ENCODE data around the gene SLC6A16.

Gene SLC6A16

GRCh38 chr19:49340865-49341718 is 16.1 kb upstream of the SLC6A16 start:
- peak overlapping the region; percentile 95 for H3K27ac ChIP-seq
- peak overlapping the region; percentile 49 for H3K9ac ChIP-seq (ENCODE audit: insufficient read length)
- H3K4me3 ChIP-seq: peak overlapping the region; percentile 76

GRCh38 chr19:49340069-49340864 is 15.3 kb upstream of the SLC6A16 start:
- H3K27ac ChIP-seq: peak overlapping the region; percentile 95
- peak overlapping the region; percentile 76 for H3K4me3 ChIP-seq
- no peaks in the 10 kb centered on the region for H3K9me3 ChIP-seq (ENCODE audit: low read depth, low read length)
- peak; percentile 44 for DNase-seq (ENCODE audit: low read depth, low spot score)
- H3K36me3 ChIP-seq (ENCODE audit: insufficient read depth, low read length): peaks cover 47% of the 10 kb centered on the region
- peak overlapping the region; percentile 49 for H3K9ac ChIP-seq (ENCODE audit: insufficient read length)
- TF ChIP-seq POLR2AphosphoS5 (IDR thresholded peaks at IDR 0.05; ENCODE audit: borderline replicate concordance, low read depth, low read length) (peak; percentile 68), FOXP2 (optimal IDR thresholded peaks at IDR 0.05; ENCODE audit: control extremely low read depth, extremely low read length, insufficient read depth) (peak; percentile 93), EZH2 (IDR thresholded peaks at IDR 0.05) (no peak)

More at GRCh38 chr19:49340865-49341718, 16.1 kb upstream of the SLC6A16 start:
- DNase-seq (ENCODE audit: low read depth, low spot score): no peak
- TF ChIP-seq EZH2 (IDR thresholded peaks at IDR 0.05): no peak
- TF ChIP-seq POLR2AphosphoS5 (IDR thresholded peaks at IDR 0.05; ENCODE audit: borderline replicate concordance, low read depth, low read length): no peak
- Histone ChIP-seq H3K9me3 (ENCODE audit: low read depth, low read length) (no peaks in the 10 kb centered on the region), H3K36me3 (ENCODE audit: insufficient read depth, low read length) (peaks cover 52% of the 10 kb centered on the region)

GRCh38 chr19:49339301-49340068 is 14.5 kb upstream of the SLC6A16 start:
- Histone ChIP-seq H3K9ac (ENCODE audit: insufficient read length) (peak overlapping the region; percentile 49), H3K27ac (peak overlapping the region; percentile 95)
- DNase-seq (ENCODE audit: low read depth, low spot score): peak; percentile 85

GRCh38 chr19:49338691-49339300 is 13.8 kb upstream of the SLC6A16 start:
- H3K36me3 ChIP-seq (ENCODE audit: insufficient read depth, low read length): peaks cover 32% of the 10 kb centered on the region
- DNase-seq (ENCODE audit: low read depth, low spot score): no peak

More at GRCh38 chr19:49339301-49340068, 14.5 kb upstream of the SLC6A16 start:
- peaks cover 39% of the 10 kb centered on the region for H3K36me3 ChIP-seq (ENCODE audit: insufficient read depth, low read length)
- TF ChIP-seq POLR2AphosphoS5 (IDR thresholded peaks at IDR 0.05; ENCODE audit: borderline replicate concordance, low read depth, low read length) (peak; percentile 58), EZH2 (IDR thresholded peaks at IDR 0.05) (no peak)
- no peaks in the 10 kb centered on the region for H3K9me3 ChIP-seq (ENCODE audit: low read depth, low read length)
- peak overlapping the region; percentile 76 for H3K4me3 ChIP-seq

GRCh38 chr19:49338023-49338677 is 13.2 kb upstream of the SLC6A16 start:
- Histone ChIP-seq H3K27ac (no peak overlapping the region), H3K36me3 (ENCODE audit: insufficient read depth, low read length) (peaks cover 26% of the 10 kb centered on the region), H3K9ac (ENCODE audit: insufficient read length) (no peak overlapping the region), H3K4me3 (no peak overlapping the region; the same call in 1 of the 2 replicates), H3K9me3 (ENCODE audit: low read depth, low read length) (no peaks in the 10 kb centered on the region)
- DNase-seq (ENCODE audit: low read depth, low spot score): no peak
- TF ChIP-seq FOXP2 (optimal IDR thresholded peaks at IDR 0.05; ENCODE audit: control extremely low read depth, extremely low read length, insufficient read depth) (no peak), POLR2AphosphoS5 (IDR thresholded peaks at IDR 0.05; ENCODE audit: borderline replicate concordance, low read depth, low read length) (no peak), EZH2 (IDR thresholded peaks at IDR 0.05) (no peak)

More at GRCh38 chr19:49338691-49339300, 13.8 kb upstream of the SLC6A16 start:
- Histone ChIP-seq H3K4me3 (peak overlapping the region; percentile 76), H3K27ac (peak overlapping the region; percentile 77), H3K9me3 (ENCODE audit: low read depth, low read length) (no peaks in the 10 kb centered on the region), H3K9ac (ENCODE audit: insufficient read length) (no peak overlapping the region)
- no peak; the same call in 1 of the 2 replicates for TF ChIP-seq POLR2AphosphoS5 (IDR thresholded peaks at IDR 0.05; ENCODE audit: borderline replicate concordance, low read depth, low read length)
- TF ChIP-seq FOXP2 (optimal IDR thresholded peaks at IDR 0.05; ENCODE audit: control extremely low read depth, extremely low read length, insufficient read depth): no peak
- TF ChIP-seq EZH2 (IDR thresholded peaks at IDR 0.05): no peak

GRCh38 chr19:49337267-49338022 is 12.5 kb upstream of the SLC6A16 start:
- peaks cover 19% of the 10 kb centered on the region for H3K36me3 ChIP-seq (ENCODE audit: insufficient read depth, low read length)
- no peak overlapping the region for H3K4me3 ChIP-seq
- no peak for DNase-seq (ENCODE audit: low read depth, low spot score)
- TF ChIP-seq EZH2 (IDR thresholded peaks at IDR 0.05): no peak
- no peak for TF ChIP-seq FOXP2 (optimal IDR thresholded peaks at IDR 0.05; ENCODE audit: control extremely low read depth, extremely low read length, insufficient read depth)
- no peak for TF ChIP-seq POLR2AphosphoS5 (IDR thresholded peaks at IDR 0.05; ENCODE audit: borderline replicate concordance, low read depth, low read length)
- H3K9me3 ChIP-seq (ENCODE audit: low read depth, low read length): no peaks in the 10 kb centered on the region
- H3K27ac ChIP-seq: no peak overlapping the region; the same call in 1 of the 2 replicates
- H3K9ac ChIP-seq (ENCODE audit: insufficient read length): no peak overlapping the region
